HUES64 (cell line): ENCODE measurements around the gene PXDN.

Experiments
- H3K27ac ChIP-seq: 2 replicates; pipeline ENCODE4 v1.7.0; 2013; ENCODE audit warnings: low read depth, low read length, inconsistent platforms
- H3K27me3 ChIP-seq: 2 replicates; pipeline ENCODE4 v1.6.1; 2013; ENCODE audit warnings: mild to moderate bottlenecking, low read length; ENCODE audit not compliant: insufficient read depth
- H3K36me3 ChIP-seq: 2 replicates; pipeline ENCODE4 v1.6.1; 2013; ENCODE audit warnings: mild to moderate bottlenecking, low read length; ENCODE audit not compliant: insufficient read depth
- H3K4me1 ChIP-seq: 2 replicates; pipeline ENCODE4 v1.6.1; 2013; ENCODE audit warnings: mild to moderate bottlenecking, low read length, moderate library complexity; ENCODE audit not compliant: insufficient read depth
- H3K4me3 ChIP-seq: 2 replicates; pipeline ENCODE4 v1.5.1; 2013; ENCODE audit warnings: mild to moderate bottlenecking, low read length, moderate library complexity
- H3K9ac ChIP-seq: 2 replicates; pipeline ENCODE4 v1.6.1; 2013; ENCODE audit warnings: mild to moderate bottlenecking, low read depth, low read length
- H3K9me3 ChIP-seq: 2 replicates; pipeline ENCODE4 v1.6.1; 2013; ENCODE audit warnings: low read depth, low read length; ENCODE audit not compliant: insufficient read depth
- WGBS: fragments of 150-250, 120-280 bp; methylation state at CpG from one replicate; pipeline ENCODE4 v1.1.7; 2013; ENCODE audit warnings: missing lambda C conversion rate; 5-methylcytosine and 5-hydroxymethylcytosine counted together

Gene PXDN

DNA sequence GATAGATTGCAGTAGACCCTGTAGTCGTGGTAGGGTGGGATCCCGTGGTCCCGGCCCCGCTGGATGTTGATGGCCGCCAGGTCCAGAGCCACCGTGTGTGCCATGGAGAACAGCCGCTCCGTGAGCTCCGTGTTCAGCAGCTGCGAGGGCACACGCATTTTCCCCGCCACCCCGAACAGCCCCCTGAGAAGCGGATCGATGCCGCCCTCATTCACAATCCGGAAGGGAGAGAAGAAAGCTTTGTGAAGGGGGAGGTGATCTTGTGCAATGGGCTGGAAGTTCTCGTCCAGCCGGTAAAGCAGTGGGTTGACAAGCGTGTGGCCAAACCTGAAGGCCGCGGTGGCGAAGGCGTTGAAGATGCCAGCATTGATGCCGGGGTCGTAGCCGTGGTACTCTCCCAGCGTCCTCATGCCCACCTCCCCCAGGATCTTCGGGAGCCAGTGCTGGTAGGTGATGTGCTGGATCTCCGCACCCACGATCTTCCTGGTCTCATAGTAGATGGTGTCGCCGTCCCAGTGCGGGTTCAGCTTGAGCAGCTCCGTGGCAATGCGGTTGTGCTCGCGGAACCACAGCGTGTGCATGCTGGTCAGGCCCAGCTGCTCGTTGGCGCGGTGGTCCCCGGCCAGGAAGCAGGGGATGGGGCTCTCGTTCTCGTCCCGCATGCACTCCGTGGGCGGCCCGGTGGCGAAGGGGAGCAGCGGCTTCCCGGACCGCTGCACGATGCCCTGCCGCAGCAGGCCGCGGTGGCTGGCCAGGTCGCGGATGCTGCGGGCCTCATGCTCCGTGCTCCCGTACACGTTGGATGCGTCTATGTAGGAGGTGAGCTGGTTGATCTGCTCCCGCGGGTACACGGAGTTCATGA, 95.8 kb downstream of the PXDN start:
- peaks cover 84% of the 10 kb centered on the region for H3K36me3 ChIP-seq
- WGBS = 96% methylated on average over 67 of the region's 67 CpGs
- no peaks in the 10 kb centered on the region for H3K9me3 ChIP-seq

DNA sequence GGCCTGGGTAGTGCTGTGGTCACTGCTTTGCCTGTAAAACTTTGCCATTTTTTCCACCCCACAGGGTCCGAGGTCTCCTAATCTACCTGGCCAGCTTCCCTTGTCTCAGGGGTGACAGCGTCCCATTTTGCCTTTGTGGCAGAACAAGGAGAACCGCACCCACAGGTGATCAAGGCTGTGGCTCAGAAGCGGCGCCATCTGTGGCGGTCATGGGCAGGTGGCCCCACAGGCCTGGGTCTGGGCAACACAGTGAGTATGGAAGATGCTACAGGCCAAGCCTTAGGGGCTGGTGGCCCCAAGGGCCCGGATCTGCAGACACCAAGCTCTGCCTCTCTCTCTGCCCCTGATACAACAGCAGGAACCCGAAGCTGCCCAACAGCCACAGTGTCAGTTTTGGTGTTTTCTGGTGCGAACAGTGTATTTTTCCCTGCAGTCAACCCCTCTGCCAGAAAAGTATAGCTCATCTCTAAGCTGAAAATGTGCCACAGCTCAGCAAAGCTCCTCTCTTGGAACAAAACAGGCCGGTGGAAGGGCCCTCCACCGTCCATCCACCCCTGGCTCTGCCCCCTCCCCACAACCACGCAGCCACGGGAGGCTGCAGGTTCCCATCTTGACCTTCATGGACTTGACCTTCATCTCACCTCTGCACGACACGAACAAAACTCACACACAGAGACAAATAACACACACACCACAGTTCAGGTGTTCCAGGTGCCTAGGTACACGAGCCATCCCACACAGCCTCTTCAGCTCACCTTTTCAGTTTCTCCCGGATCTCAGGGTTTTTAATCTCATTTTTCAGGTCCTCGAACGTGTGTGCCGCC, 96.7 kb downstream of the PXDN start:
- Histone ChIP-seq H3K27me3 (no peaks in the 10 kb centered on the region), H3K36me3 (peaks cover 84% of the 10 kb centered on the region), H3K9me3 (no peaks in the 10 kb centered on the region), H3K4me1 (peaks cover 3% of the 10 kb centered on the region; the same call in 1 of the 2 replicates), H3K27ac (no peak overlapping the region), H3K9ac (no peak overlapping the region), H3K4me3 (no peak overlapping the region)
- 93% methylated on average over 20 of the region's 20 CpGs for WGBS

More for the DNA sequence above, 95.8 kb downstream of the PXDN start:
- H3K9ac ChIP-seq = no peak overlapping the region
- H3K27me3 ChIP-seq = no peaks in the 10 kb centered on the region
- no peak overlapping the region for H3K27ac ChIP-seq
- no peaks in the 10 kb centered on the region for H3K4me1 ChIP-seq
- H3K4me3 ChIP-seq = no peak overlapping the region

DNA sequence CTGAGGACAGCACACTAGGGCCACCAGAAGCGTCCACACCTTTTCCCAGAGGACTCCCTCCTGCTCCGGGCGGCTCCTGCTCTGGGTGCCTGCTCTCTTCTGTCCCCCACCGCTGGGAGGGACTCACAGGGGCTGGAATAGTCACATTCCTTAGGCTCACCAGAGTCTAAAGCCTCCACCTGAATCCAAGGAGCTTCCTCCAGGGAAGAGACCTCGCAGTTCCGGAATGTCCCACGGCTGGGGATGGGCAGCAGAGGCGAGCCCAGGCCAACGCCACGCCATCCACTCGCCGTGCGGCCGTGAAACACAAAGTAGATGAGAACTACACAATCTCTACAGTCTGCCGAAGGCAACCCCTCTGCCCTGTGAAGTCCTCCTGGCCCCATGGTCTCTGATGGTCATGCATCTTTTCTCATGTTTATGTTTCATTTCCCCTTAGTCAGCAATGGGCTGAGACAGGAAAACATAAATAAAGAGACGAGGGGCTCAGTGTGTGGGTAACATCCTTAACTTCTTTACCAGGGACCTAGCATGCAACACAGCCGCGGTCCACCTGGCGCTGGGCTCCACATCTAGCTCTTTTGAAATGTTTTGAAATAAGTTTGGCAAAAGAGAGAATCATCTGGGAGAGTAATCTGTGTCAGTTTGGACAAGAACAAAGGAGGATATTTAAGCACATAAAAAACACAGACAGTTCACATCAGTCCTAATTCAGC, 98.4 kb downstream of the PXDN start:
- H3K27me3 ChIP-seq = no peaks in the 10 kb centered on the region
- peaks cover 15% of the 10 kb centered on the region; the same call in 1 of the 2 replicates for H3K4me1 ChIP-seq
- no peak overlapping the region for H3K9ac ChIP-seq
- no peak overlapping the region for H3K4me3 ChIP-seq
- H3K9me3 ChIP-seq = no peaks in the 10 kb centered on the region
- WGBS = 95% methylated on average over 19 of the region's 19 CpGs
- H3K27ac ChIP-seq = no peak overlapping the region; the same call in 1 of the 2 replicates
- peaks cover 76% of the 10 kb centered on the region for H3K36me3 ChIP-seq

DNA sequence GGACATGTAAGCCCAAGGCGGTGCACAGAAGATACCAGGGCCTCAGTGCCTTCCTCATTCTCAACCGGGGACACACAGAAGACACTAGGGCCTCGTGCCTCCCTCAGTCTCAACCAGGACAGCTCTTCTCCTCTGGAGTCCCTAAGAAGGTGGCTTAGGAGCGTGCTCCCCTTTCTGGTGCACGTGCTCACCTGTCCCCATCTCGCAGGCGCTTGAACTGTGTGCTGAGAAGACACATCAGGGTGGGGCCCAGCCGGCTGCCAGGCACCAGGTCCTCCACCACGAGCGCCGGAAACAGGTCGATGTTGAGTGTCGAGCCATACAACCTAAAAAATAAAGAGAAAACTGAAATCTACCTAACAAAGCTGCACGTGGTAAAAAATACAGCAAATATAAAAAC, 99.9 kb downstream of the PXDN start:
- 94% methylated on average over 14 of the region's 14 CpGs for WGBS
- no peak overlapping the region for H3K27ac ChIP-seq
- H3K9me3 ChIP-seq = no peaks in the 10 kb centered on the region
- peaks cover 69% of the 10 kb centered on the region for H3K36me3 ChIP-seq
- no peak overlapping the region for H3K4me3 ChIP-seq
- H3K9ac ChIP-seq = no peak overlapping the region
- H3K27me3 ChIP-seq = no peaks in the 10 kb centered on the region
- peaks cover 15% of the 10 kb centered on the region; the same call in 1 of the 2 replicates for H3K4me1 ChIP-seq

DNA sequence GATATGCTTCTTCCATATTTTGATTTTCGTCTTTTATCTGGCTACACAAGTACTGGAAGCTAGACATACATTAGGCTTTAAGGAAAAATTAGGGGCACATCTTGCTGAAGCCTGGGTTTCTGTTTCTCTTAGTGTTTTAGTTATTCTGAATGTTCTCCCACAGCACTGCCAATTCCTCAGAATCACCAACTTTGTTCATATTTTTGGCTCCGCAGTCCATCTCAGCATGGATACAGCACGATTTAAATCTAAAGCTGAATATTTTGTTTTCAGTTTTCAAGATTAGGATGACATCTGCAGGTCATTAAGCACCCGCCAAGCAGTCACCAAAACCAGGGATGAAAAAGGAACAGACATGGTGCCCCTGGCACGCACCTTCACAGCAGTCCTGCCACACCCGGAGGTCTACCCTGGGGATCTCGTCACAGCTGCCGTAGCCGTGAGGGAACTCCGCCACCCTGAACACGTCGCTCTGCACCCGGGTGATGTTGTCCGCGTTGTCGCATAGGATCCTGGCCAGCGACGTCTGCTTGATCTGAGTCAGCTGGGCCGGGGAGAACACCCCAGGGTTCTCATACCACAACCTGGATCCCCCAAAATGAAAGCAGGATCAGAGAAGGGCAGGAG, 101.2 kb downstream of the PXDN start:
- no peak overlapping the region for H3K27ac ChIP-seq
- WGBS = 96% methylated on average over 19 of the region's 19 CpGs
- peaks cover 15% of the 10 kb centered on the region; the same call in 1 of the 2 replicates for H3K4me1 ChIP-seq
- H3K4me3 ChIP-seq = no peak overlapping the region
- no peaks in the 10 kb centered on the region for H3K27me3 ChIP-seq
- no peak overlapping the region for H3K9ac ChIP-seq
- peaks cover 68% of the 10 kb centered on the region for H3K36me3 ChIP-seq
- H3K9me3 ChIP-seq = no peaks in the 10 kb centered on the region

DNA sequence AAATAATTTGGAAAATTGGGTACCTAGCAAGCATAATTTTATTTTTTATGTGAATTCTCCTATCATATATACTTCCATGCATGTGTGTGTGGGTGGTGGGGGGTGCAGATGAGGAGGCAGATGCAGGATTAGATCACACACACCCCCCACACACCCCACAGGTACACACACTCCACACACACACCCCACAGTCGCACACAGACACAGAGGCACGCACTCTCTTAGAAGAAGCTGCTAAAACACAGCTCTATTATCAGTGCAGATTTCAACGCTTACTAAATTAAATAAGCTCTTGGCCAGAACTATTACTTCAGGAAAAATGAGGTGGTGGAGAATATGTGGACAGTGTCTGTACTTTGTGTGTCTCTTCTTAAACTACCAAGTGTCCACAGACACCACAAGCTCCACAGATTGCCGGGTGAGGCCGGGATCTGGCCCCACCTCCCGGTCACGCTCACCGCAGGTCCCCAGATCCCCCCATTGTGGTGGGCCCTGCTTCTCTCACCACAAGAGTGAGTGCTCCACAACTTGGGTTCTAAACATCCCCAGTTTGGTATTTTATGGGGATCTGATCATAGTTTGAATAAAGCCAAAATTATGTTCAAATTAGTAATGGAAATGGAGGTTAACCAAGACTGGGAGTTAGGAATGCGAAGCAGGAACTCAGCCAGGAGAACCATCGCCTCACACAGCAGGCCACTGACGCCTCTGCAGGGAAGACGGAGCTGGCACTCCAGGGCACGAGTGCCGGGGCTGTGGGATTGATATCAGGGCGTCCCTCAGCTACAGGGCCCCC, 102.1 kb downstream of the PXDN start:
- 85% methylated on average over 15 of the region's 15 CpGs for WGBS
- Histone ChIP-seq H3K4me1 (peaks cover 15% of the 10 kb centered on the region; the same call in 1 of the 2 replicates), H3K27ac (peak overlapping the region; percentile 48; the same call in 1 of the 2 replicates), H3K9ac (peak overlapping the region; percentile 45; the same call in 1 of the 2 replicates), H3K9me3 (no peaks in the 10 kb centered on the region), H3K4me3 (no peak overlapping the region), H3K36me3 (peaks cover 62% of the 10 kb centered on the region), H3K27me3 (no peaks in the 10 kb centered on the region)

DNA sequence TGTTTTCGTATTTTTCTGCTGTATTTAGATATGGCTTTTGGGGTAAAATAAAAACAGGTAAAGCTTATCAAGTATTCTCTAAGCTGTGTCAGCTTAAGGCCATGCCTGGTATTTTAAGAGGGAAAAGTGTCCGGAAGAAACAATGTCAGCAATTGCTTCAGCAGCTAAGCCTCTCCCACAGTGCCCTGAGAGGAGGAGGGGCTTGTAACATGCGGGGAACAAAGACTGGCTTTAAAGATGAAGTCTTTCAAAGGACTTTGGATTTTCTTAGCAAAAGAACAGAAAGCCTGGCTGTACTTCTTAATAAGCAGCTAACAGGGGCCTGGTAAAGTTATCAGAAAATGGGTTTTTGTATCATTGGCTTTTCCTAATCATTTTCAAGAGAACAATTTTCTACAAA, 102.8 kb downstream of the PXDN start:
- 63% methylated on average over 3 of the region's 3 CpGs for WGBS
- H3K4me1 ChIP-seq = peaks cover 15% of the 10 kb centered on the region; the same call in 1 of the 2 replicates
- peak overlapping the region; percentile 45; the same call in 1 of the 2 replicates for H3K9ac ChIP-seq
- no peaks in the 10 kb centered on the region for H3K9me3 ChIP-seq
- peaks cover 61% of the 10 kb centered on the region for H3K36me3 ChIP-seq
- H3K27me3 ChIP-seq = no peaks in the 10 kb centered on the region
- H3K27ac ChIP-seq = peak overlapping the region; percentile 48; the same call in 1 of the 2 replicates
- H3K4me3 ChIP-seq = no peak overlapping the region

DNA sequence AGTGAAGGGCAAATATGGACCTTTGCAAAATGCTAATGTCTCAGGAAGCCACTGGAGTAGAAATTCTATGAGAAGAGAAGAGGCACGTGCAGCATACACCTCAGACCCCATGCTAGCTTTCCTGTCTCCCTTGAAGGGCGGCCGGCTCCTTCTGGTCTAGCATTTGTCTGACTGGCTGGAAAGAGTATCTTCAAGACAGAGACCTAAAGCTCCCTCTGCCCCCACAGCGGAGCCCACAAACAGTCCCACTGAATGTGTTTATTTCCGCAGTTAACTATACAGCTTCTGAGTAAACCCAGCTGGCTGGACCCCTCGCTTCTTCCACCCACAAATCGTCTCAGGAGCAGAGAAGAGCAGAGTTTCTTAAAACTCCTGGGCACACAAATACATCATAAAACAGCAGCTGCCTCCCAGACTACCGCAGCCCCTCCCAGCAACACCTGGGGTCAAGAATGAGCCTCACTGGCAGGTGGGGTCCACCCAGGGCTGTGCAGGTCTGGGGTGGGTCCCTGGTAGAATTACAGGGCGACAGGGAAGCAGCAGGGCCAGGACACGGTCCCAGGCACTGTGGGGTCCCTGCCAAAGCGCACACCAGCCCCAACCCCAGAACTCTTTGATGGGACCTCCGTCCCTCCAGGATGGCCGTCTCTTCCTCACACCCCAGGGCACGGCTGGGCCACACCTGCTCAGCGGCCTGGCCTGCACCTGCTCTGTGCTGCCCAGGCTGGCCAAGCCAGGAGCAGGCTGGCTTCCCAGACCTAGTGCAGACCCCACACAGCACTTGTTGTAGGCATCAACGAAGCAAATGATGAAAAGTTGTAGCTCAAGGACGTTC, 103.8 kb downstream of the PXDN start:
- WGBS = 92% methylated on average over 17 of the region's 17 CpGs
- Histone ChIP-seq H3K9ac (no peak overlapping the region), H3K4me1 (peaks cover 15% of the 10 kb centered on the region; the same call in 1 of the 2 replicates), H3K27me3 (no peaks in the 10 kb centered on the region), H3K27ac (no peak overlapping the region), H3K4me3 (no peak overlapping the region), H3K9me3 (no peaks in the 10 kb centered on the region), H3K36me3 (peaks cover 64% of the 10 kb centered on the region)

DNA sequence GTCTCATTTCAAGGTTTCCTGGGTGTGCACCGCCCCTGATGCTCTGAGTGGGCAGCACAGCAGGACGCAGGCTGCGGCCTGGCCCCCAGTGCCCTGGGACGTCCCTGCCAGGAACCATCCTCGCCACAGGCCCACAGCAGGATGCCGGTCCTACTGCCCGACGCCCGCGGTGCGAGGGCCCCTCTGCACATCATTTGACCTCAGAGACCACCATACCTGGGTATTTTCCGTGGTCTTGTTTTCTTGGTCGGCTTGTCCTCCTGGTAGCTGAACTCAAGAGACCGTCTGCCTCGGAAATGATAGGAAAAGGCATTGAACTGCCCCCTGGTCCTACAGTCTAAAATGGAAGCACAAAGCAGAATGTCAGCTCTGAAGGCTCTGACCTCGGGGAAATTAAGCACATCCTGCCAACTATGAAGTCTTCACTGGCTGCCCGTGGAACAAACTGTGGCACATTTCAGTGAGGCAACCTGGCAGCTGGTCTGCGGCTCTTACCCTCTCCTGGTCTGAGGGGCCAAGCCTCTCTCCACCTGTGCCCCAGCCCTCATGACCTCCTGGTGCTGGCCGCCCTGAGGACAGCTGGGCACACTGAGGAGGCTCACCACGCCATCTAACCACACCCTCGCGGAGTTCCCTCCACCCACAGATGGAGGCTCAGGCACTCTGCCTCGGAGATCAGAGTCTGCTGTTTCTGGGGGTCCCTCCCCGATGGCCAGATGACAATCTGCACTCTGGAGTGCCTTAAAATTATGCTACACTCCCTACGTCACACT, 105.0 kb downstream of the PXDN start:
- Histone ChIP-seq H3K27me3 (no peaks in the 10 kb centered on the region), H3K9me3 (no peaks in the 10 kb centered on the region), H3K27ac (no peak overlapping the region), H3K4me1 (peaks cover 15% of the 10 kb centered on the region; the same call in 1 of the 2 replicates), H3K9ac (no peak overlapping the region), H3K4me3 (no peak overlapping the region), H3K36me3 (peaks cover 72% of the 10 kb centered on the region)
- 95% methylated on average over 25 of the region's 25 CpGs for WGBS
